HL-60 (cell line): Measurements from ENCODE around the gene MC1R.
"Not testable (repeated sequence)": the region's sequence is repeated elsewhere in the genome, so short reads cannot be mapped to it uniquely, and the experiment has no call there.

Source experiments
- CTCF ChIP-seq: IDR thresholded peaks from one replicate; pipeline ENCODE4 v1.5.1; 2011; ENCODE audit warnings: low read length, control low read depth, inconsistent platforms; ENCODE audit not compliant: insufficient read depth
- POLR2AphosphoS5 ChIP-seq: IDR thresholded peaks from 2 replicates; pipeline ENCODE4 v1.6.1; 2012; ENCODE audit warnings: low read depth
- REST ChIP-seq: IDR thresholded peaks from 2 replicates; pipeline ENCODE4 v1.6.1; 2012; ENCODE audit warnings: low read depth; ENCODE audit not compliant: insufficient replicate concordance

- not testable (repeated sequence) for TF ChIP-seq CTCF, REST, POLR2AphosphoS5
These were observed 15.4 kb downstream of the MC1R start for GRCh38 chr16:89934019-89934418.
